ENCODE results near the gene SEMA7A. TPM values are rescaled to one million over a fixed set of nuclear protein-coding genes. Genes with fewer than 3 reads are reported as not detected.

Gene SEMA7A
- total RNA-seq, 4 donors from 2014 or later = 0.20 to 5.6 (median 3.1) TPM

DNA sequence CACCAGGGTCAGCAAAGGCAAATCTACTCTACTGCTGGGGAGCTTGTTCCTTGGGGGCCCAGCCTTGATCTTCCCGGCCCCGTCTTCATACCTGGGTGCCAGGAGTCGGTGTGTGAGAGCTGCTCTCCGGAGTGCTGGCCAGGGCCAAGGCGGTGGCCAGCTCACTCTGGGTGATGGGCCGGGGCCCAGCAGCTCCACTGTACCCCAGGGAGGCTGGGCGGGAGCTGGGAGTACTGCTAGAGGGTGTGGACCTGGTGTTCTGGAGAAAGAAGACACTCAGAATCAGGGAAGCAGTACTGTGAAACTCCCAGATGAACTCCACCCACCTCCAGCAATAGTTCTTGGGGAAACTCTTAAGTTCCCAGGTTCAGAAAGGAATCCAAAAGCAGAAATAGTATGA lies 15.3 kb upstream of the SEMA7A start:
- 87% methylated on average over 6 of the region's 7 CpGs; no CpG with 5 or more reads in 1 of the 2 donors for WGBS, 2 donors (ENCODE audit: low coverage in 1 of 2)
- H3K36me3 ChIP-seq = peaks cover 0 to 54% (median 23%) of the 10 kb centered on the region in 4 donors
- in situ Hi-C loops (cut with MboI; ENCODE audit: low pct_ligation_motif_present in 1 of 4, low pct_unique_long_range_greater_than_20kb in 1 of 4, low sequenced_read_pairs in 3 of 4) = no loop called here

DNA sequence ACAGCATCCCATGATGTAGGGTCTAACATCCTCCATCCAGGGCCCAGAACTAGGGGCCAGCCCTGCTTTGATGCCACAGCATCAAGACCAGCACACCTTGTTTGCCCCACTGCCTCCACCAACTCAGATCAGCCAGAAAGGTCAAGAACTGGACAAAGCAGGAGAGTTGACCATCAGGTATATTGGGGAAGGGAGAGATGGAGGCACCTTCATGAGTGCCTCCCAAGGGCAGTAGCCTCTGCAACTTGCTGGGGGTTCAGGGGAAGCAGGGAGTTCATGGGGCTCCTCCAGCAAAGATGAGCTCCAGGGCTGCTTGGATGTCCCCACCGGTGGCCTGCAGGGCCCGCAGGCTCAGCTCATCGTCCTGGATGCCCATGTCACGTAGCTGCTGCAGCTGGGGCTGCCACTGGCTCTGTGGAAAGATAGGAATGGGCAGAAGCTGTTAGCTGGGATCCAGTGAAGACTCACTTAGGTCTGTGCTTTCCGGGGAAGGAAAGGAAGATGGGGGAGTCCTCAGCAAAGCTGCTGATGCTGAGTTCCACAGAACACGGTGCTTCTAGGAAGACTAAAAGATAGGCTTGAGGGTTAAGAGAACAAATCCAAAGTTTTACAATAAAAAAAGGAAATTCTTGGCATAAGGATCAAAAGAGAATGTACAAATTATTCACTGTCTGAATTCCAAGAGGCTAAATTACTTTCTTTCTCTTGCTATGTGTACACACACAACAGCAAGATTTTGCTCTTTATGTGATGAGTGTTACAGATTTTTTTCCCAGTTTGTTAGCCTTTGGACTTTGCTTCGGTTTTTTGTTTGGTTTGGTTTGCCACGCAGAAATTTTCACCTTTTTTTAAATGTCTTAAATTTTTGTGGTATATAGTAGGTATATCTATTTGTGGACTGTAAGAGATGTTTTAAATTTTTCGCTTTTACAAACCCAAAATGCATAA lies 12.3 kb upstream of the SEMA7A start:
- in situ Hi-C loops (cut with MboI; ENCODE audit: low pct_ligation_motif_present in 1 of 4, low pct_unique_long_range_greater_than_20kb in 1 of 4, low sequenced_read_pairs in 3 of 4) (no loop called here), intact Hi-C loops (cut with DNase I; ENCODE audit: low total_unique reads) (no loop called here)
- Histone ChIP-seq H3K27ac (no peak overlapping the region), H3K9me3 (no peaks in the 10 kb centered on the region), H3K36me3 (peaks cover 0 to 50% (median 20%) of the 10 kb centered on the region in 4 donors), H3K4me3 (no peak overlapping the region), H3K27me3 (no peaks in the 10 kb centered on the region), H3K4me1 (no peaks in the 10 kb centered on the region)
- TF ChIP-seq POLR2AphosphoS5 (IDR thresholded peaks at IDR 0.05) (no peak), POLR2A (IDR thresholded peaks at IDR 0.05) (no peak), EP300 (IDR thresholded peaks at IDR 0.05; ENCODE audit: low read depth) (no peak)
- TF ChIP-seq, protein P1, sequence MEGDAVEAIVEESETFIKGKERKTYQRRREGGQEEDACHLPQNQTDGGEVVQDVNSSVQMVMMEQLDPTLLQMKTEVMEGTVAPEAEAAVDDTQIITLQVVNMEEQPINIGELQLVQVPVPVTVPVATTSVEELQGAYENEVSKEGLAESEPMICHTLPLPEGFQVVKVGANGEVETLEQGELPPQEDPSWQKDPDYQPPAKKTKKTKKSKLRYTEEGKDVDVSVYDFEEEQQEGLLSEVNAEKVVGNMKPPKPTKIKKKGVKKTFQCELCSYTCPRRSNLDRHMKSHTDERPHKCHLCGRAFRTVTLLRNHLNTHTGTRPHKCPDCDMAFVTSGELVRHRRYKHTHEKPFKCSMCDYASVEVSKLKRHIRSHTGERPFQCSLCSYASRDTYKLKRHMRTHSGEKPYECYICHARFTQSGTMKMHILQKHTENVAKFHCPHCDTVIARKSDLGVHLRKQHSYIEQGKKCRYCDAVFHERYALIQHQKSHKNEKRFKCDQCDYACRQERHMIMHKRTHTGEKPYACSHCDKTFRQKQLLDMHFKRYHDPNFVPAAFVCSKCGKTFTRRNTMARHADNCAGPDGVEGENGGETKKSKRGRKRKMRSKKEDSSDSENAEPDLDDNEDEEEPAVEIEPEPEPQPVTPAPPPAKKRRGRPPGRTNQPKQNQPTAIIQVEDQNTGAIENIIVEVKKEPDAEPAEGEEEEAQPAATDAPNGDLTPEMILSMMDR (IDR thresholded peaks at IDR 0.05) = no peak
- no peak for DNase-seq
- 86 to 93% methylated on average over 4 to 8 of the region's 9 CpGs for WGBS, 2 donors (ENCODE audit: low coverage in 1 of 2)

More for the DNA sequence above, 15.3 kb upstream of the SEMA7A start:
- no peak for DNase-seq
- intact Hi-C loops (cut with DNase I; ENCODE audit: low total_unique reads) = no loop called here
- H3K9me3 ChIP-seq = no peaks in the 10 kb centered on the region
- H3K27ac ChIP-seq = no peak overlapping the region
- no peaks in the 10 kb centered on the region for H3K27me3 ChIP-seq
- TF ChIP-seq POLR2AphosphoS5 (IDR thresholded peaks at IDR 0.05) (no peak), POLR2A (IDR thresholded peaks at IDR 0.05) (no peak), EP300 (IDR thresholded peaks at IDR 0.05; ENCODE audit: low read depth) (no peak)
- no peaks in the 10 kb centered on the region for H3K4me1 ChIP-seq
- no peak overlapping the region for H3K4me3 ChIP-seq

DNA sequence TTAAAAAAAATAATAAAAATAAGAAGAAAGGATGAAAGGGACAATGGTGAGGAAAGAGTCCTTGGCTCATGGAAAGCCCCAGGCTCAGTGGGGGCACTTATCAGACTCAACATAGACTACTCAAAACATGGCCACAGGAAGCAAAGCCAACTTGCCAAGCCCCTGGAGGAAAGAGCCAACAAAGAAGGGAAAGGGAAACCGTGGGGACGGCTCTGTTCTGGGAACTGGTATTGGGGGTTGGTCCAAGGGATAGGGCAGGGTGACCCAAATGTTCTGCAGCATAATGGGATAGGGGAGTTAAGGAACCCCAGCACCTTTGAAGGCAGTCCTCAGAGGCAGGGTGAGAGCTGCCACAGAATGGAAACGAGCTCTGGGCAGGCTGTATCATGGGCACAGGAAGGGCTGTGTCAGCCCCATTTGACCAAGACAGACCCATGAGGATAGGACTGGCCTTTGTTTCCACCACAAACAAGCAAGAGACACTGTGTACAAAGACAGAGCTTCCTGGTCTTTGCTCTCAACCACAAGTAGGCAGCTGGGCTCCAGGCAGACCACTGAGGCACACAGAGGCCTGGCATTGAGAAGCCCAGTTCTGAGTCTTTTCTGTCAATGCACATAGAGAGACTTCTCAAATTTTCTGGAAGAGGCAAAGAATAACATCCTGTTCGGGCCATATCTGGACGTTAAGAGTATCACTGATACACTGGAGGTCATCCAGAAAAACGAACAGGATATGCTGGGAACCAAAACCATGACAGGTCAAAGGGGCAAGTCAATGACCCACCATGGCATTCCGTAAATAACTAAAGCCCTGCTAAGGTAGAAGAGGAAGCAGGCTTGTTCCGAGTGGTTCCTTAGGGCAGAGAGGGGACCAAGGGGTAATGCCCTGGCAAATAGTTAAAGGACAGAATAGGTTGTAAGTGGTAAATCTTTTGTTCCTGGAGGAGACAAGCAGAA lies 10.6 kb upstream of the SEMA7A start:
- in situ Hi-C loops (cut with MboI; ENCODE audit: low pct_ligation_motif_present in 1 of 4, low pct_unique_long_range_greater_than_20kb in 1 of 4, low sequenced_read_pairs in 3 of 4) (no loop called here), intact Hi-C loops (cut with DNase I; ENCODE audit: low total_unique reads) (no loop called here)
- Histone ChIP-seq H3K27ac (no peak overlapping the region), H3K4me3 (no peak overlapping the region), H3K27me3 (no peaks in the 10 kb centered on the region), H3K9me3 (no peaks in the 10 kb centered on the region), H3K4me1 (no peaks in the 10 kb centered on the region), H3K36me3 (peaks cover 0 to 42% (median 14%) of the 10 kb centered on the region in 4 donors)
- 69 to 83% methylated on average over 5 to 8 of the region's 8 CpGs for WGBS, 2 donors (ENCODE audit: low coverage in 1 of 2)
- DNase-seq = no peak
- TF ChIP-seq, protein P1 (IDR thresholded peaks at IDR 0.05) = no peak
- TF ChIP-seq POLR2AphosphoS5 (IDR thresholded peaks at IDR 0.05) = no peak
- TF ChIP-seq EP300 (IDR thresholded peaks at IDR 0.05; ENCODE audit: low read depth) = no peak
- TF ChIP-seq POLR2A (IDR thresholded peaks at IDR 0.05) = no peak

DNA sequence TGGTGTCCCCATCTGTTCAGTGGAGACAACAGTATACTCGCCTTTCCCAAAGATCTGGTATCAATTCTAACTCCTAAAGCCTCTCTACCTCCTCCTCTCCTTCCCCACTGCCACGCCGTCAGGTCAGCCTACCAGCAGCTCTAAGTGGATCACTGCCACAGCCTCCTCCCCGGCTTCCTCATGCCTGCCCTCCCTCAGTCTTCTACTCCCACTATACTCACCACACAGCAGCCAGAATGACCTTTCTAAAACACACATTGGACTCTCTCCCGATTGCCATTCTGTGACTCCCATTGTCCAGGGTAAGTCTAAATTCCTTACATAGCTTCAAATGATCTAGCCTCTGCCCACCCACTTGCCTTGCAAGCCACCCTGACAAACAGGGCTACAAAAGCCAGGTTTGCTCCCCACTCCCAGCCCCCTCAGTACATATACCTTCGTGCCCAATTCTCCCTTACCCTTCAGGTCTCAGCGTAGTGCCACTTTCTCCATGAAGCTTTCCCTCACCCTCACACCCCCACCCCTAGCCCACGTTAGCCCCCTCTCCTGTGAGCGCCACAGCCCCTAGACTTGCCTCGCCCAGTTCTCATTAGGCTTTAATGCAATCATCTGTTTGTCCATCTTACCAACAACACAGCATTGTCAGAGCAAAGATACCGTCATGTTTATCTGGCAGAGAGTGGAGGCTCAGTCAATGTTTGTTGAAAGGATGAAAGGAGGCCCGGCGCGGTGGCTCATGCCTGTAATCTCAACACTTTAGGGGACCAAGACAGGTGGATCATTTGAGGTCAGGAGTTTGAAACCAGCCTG lies 9.5 kb upstream of the SEMA7A start:
- Histone ChIP-seq H3K9me3 (no peaks in the 10 kb centered on the region), H3K4me1 (no peaks in the 10 kb centered on the region), H3K4me3 (no peak overlapping the region), H3K36me3 (peaks cover 0 to 31% (median 10%) of the 10 kb centered on the region in 4 donors), H3K27ac (no peak overlapping the region), H3K27me3 (no peaks in the 10 kb centered on the region)
- WGBS, 2 donors (ENCODE audit: low coverage in 1 of 2) = 81 to 82% methylated on average over 7 to 14 of the region's 14 CpGs
- TF ChIP-seq, protein P1 (IDR thresholded peaks at IDR 0.05) = no peak
- TF ChIP-seq EP300 (IDR thresholded peaks at IDR 0.05; ENCODE audit: low read depth) (no peak), POLR2A (IDR thresholded peaks at IDR 0.05) (no peak), POLR2AphosphoS5 (IDR thresholded peaks at IDR 0.05) (no peak)
- DNase-seq = no peak
- in situ Hi-C loops (cut with MboI; ENCODE audit: low pct_ligation_motif_present in 1 of 4, low pct_unique_long_range_greater_than_20kb in 1 of 4, low sequenced_read_pairs in 3 of 4) (no loop called here), intact Hi-C loops (cut with DNase I; ENCODE audit: low total_unique reads) (no loop called here)

Data from transverse colon (tissue), 4 donors.